ENCODE results near the gene ZNF14. TPM values are rescaled to one million over a fixed set of nuclear protein-coding genes. Genes with fewer than 3 reads are reported as not detected.
"Not testable (repeated sequence)": the region's sequence is repeated elsewhere in the genome, so short reads cannot be mapped to it uniquely, and the experiment has no call there.

The ZNF14 gene
- 1 to 10 TPM; 4.6 to 4.7 TPM for total RNA-seq
- long read RNA-seq, transcript ZNF14-201 (4 exons, 2,949 nt), result major isoform, 11 of 12 reads
- long read RNA-seq, partial matches to known transcripts, result 1 of 12 reads
- long read RNA-seq, other reads (novel, unspliced or antisense), result 0 of 12 reads

GRCh38 chr19:19732579-19733501 is at the start of gene ZNF14:
Gene ZNF14, minus strand, starts transcription at chr19:19733112. Its CDS starts 154 bp downstream, at chr19:19732958.
- ATAC-seq, result peak; percentile 100
- intact Hi-C loops (cut with DNase I), result no loop called here

GRCh38 chr19:19781791-19782190 is 48.9 kb upstream of the ZNF14 start:
- DNase-seq; ATAC-seq; intact Hi-C loops (cut with DNase I): not testable (repeated sequence)

More at GRCh38 chr19:19732579-19733501, at the start of gene ZNF14:
- peak; percentile 95 for DNase-seq

- intact Hi-C loops (cut with DNase I), result no loop called here
- no peak for ATAC-seq
- DNase-seq, result no peak
Measured at GRCh38 chr19:19778666-19779065, 45.8 kb upstream of the ZNF14 start.

GRCh38 chr19:19777692-19778091 is 44.8 kb upstream of the ZNF14 start:
- DNase-seq (no peak), ATAC-seq (no peak)
- intact Hi-C loops (cut with DNase I), result no loop called here

GRCh38 chr19:19776206-19777008 is 43.5 kb upstream of the ZNF14 start:
- DNase-seq (peak; percentile 97), ATAC-seq (peak; percentile 100)
- intact Hi-C loops (cut with DNase I), result no loop called here

GRCh38 chr19:19775891-19776205 is 42.9 kb upstream of the ZNF14 start:
- intact Hi-C loops (cut with DNase I), result no loop called here
- peak; percentile 1 to 22 for ATAC-seq
- no peak for DNase-seq

- DNase-seq (no peak), ATAC-seq (no peak)
- intact Hi-C loops (cut with DNase I), result no loop called here
Measured at GRCh38 chr19:19774354-19775033, 41.6 kb upstream of the ZNF14 start.

GRCh38 chr19:19771963-19772362 is 39.1 kb upstream of the ZNF14 start:
- ATAC-seq; DNase-seq; intact Hi-C loops (cut with DNase I): not testable (repeated sequence)

- ATAC-seq; intact Hi-C loops (cut with DNase I): not testable (repeated sequence)
Measured at GRCh38 chr19:19769971-19770370, 37.1 kb upstream of the ZNF14 start.

GRCh38 chr19:19758164-19758563 is 25.3 kb upstream of the ZNF14 start:
- DNase-seq, result no peak
- ATAC-seq, result no peak
- intact Hi-C loops (cut with DNase I), result no loop called here

More at GRCh38 chr19:19769971-19770370, 37.1 kb upstream of the ZNF14 start:
- DNase-seq, result not testable (repeated sequence)

- ATAC-seq, result no peak
- DNase-seq, result no peak
- intact Hi-C loops (cut with DNase I), result no loop called here
Measured at GRCh38 chr19:19752760-19753403, 20.0 kb upstream of the ZNF14 start.

GRCh38 chr19:19751846-19752245 is 18.9 kb upstream of the ZNF14 start:
- ATAC-seq, result no peak
- no peak for DNase-seq
- intact Hi-C loops (cut with DNase I), result no loop called here

GRCh38 chr19:19750842-19751790 is 18.2 kb upstream of the ZNF14 start:
- no peak for DNase-seq
- intact Hi-C loops (cut with DNase I), result no loop called here
- no peak for ATAC-seq

- no peak for ATAC-seq
- DNase-seq, result no peak
- intact Hi-C loops (cut with DNase I), result no loop called here
Measured at GRCh38 chr19:19749908-19750841, 17.3 kb upstream of the ZNF14 start.

- intact Hi-C loops (cut with DNase I), result no loop called here
- DNase-seq (no peak), ATAC-seq (no peak)
Measured at GRCh38 chr19:19749117-19749907, 16.4 kb upstream of the ZNF14 start.

Measured in left cardiac atrium (tissue), 4 donors.